GM20000 (cell line): ENCODE measurements around the gene C10orf143.

ENCODE experiments used
- DNase-seq: peaks from one replicate; pipeline ENCODE4 v3.0.0; 2012; ENCODE audit warnings: low spot score
- CTCF ChIP-seq: IDR thresholded peaks from 2 replicates; pipeline ENCODE4 v1.5.1; 2012; ENCODE audit warnings: mild to moderate bottlenecking, control low read depth; ENCODE audit errors: extremely low read depth, missing control alignments

The C10orf143 gene

DNA sequence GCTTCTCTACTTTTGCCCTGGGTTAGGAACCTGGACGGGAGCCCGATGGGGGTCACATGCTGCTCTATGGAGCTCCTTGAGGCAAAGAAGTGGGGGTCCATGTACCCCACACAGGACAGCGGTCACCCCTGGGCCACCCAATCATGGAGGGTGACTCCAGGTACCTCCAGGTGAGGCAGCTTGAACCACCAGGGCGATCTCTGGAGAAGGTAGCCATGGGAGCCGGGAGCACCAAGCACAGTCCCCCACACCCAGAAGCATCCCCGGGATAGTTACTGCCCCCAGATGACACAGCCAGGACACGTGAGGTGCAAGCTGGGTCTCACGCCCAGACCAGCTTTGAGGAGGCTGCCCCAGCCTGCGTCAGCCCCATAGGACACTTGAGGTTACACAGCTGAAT, 58.4 kb downstream of the C10orf143 start:
- TF ChIP-seq CTCF, result no peak
- no peak for DNase-seq

- no peak for DNase-seq
- no peak for TF ChIP-seq CTCF
Observed at GRCh38 chr10:130050721-130051120, 59.9 kb downstream of the C10orf143 start.

- no peak for DNase-seq
- TF ChIP-seq CTCF, result no peak
Observed at GRCh38 chr10:130049987-130050386, 60.6 kb downstream of the C10orf143 start.

DNA sequence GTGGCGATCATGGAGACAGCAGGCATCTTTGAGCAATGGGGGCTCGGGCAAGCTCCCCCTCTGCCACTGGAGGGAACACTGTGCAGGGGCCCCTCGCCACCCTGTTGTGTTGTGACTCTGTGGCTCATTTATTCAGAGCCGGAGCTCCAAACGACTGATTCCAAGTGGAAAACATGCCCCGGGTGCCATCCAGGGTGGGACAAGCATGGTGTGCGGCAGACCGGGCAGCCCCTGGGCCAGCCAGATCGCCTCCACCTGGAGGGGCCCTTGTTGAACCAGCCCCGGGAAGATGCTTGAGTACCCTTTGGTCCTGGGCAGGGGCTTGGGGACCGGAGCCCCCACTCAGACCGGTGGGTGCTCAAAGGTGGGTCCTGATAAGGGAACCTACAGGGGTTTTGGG, 61.4 kb downstream of the C10orf143 start:
- no peak for TF ChIP-seq CTCF
- no peak for DNase-seq

GRCh38 chr10:130048081-130048480, 62.5 kb downstream of the C10orf143 start:
- DNase-seq, result no peak
- no peak for TF ChIP-seq CTCF

DNA sequence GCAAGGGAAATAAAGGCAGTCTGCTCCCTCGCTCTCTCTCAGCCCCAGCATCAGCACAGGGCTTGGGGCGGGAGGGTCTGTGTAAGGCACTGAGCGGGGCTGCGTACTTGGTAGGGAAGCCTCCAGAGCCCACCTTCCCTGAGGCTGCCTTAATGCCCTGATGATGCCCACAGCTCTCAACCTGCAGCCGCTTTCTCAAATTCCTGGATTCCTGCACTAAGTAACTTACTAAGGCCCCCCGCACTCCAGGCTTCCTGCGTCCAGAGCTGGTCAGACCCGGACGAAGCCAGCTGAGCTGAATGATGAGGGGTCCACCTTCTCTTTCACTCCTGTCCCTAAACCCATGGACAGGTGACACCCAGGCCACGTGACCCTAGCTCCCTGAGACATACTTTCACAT, 63.3 kb downstream of the C10orf143 start:
- TF ChIP-seq CTCF, result no peak
- DNase-seq, result no peak

GRCh38 chr10:130046591-130046990, 64.0 kb downstream of the C10orf143 start:
- DNase-seq, result no peak
- no peak for TF ChIP-seq CTCF

GRCh38 chr10:130045801-130046321, 64.8 kb downstream of the C10orf143 start:
- no peak for TF ChIP-seq CTCF
- no peak for DNase-seq
